Measurements from ENCODE around the gene CMTM5. TPM values are rescaled to one million over a fixed set of nuclear protein-coding genes. Genes with fewer than 3 reads are reported as not detected.

The CMTM5 gene
- polyA plus RNA-seq, 1 of the 3 experiments (the other 2 are of a cell fraction): 0.13 TPM

- Histone ChIP-seq H3K9ac (no peak overlapping the region), H3K27ac (ENCODE audit: low read depth in 2 of 2, low read length in 1 of 2) (no peak overlapping the region), H3K4me2 (no peak overlapping the region), H3K4me1 (ENCODE audit: control insufficient read depth in 1 of 2, insufficient read depth in 2 of 2, low read depth in 1 of 2, low read length in 1 of 2) (peaks cover 0 to 9% of the 10 kb centered on the region in 2 experiments; a peak in 1 of 4 replicates), H2AFZ (ENCODE audit: low read depth) (no peak overlapping the region), H3K79me2 (ENCODE audit: insufficient read depth) (no peaks in the 10 kb centered on the region), H3K9me2 (no peaks in the 10 kb centered on the region), H3K36me3 (replicated peaks in 1 of 2; ENCODE audit: control insufficient read depth in 1 of 2, insufficient read depth in 2 of 2, low read length in 1 of 2) (no peaks in the 10 kb centered on the region), H4K20me1 (ENCODE audit: insufficient read depth) (no peaks in the 10 kb centered on the region), H3K4me3 (ENCODE audit: low read depth in 2 of 2, low read length in 1 of 2) (no peak overlapping the region), H3K27me3 (ENCODE audit: insufficient read depth) (peaks cover 41% of the 10 kb centered on the region), H3K9me3 (no peaks in the 10 kb centered on the region), H3F3A (replicated peaks; ENCODE audit: insufficient read depth) (no peaks in the 10 kb centered on the region)
- CTCF ChIA-PET: no interaction called here
- no peak for DNase-seq
- POLR2A ChIA-PET: interaction anchor here (0.9 kb wide), 1 partner anchor 43 kb away, joined by 3 read pairs; no protein-coding TSS in a partner anchor
- TF ChIP-seq MXI1 (IDR thresholded peaks at IDR 0.05; ENCODE audit: low read depth, low read length): no peak
- TF ChIP-seq CHD2 (IDR thresholded peaks at IDR 0.05; ENCODE audit: low read length, partially characterized antibody): no peak
- no peak for TF ChIP-seq FOSL2 (IDR thresholded peaks at IDR 0.05; ENCODE audit: borderline replicate concordance, low read depth)
- no peak for TF ChIP-seq REST (IDR thresholded peaks at IDR 0.05; ENCODE audit: low read depth, low read length)
- no peak for TF ChIP-seq NFIC (IDR thresholded peaks at IDR 0.05; ENCODE audit: borderline replicate concordance)
- TF ChIP-seq PBX3 (IDR thresholded peaks at IDR 0.05): no peak
- no peak for TF ChIP-seq USF1 (IDR thresholded peaks at IDR 0.05; ENCODE audit: borderline replicate concordance, low read depth)
- no peak for TF ChIP-seq MEF2A (IDR thresholded peaks at IDR 0.05; ENCODE audit: borderline replicate concordance, low read depth)
- TF ChIP-seq GABPA (IDR thresholded peaks at IDR 0.05; ENCODE audit: low read depth): no peak
- no peak for TF ChIP-seq JUND (IDR thresholded peaks at IDR 0.05)
- TF ChIP-seq TCF12 (IDR thresholded peaks at IDR 0.05): no peak
- TF ChIP-seq ZBTB33 (IDR thresholded peaks at IDR 0.05; ENCODE audit: borderline replicate concordance, low read depth): no peak
- no peak for TF ChIP-seq NRF1 (IDR thresholded peaks at IDR 0.05; ENCODE audit: low read depth, low read length)
- no peak for TF ChIP-seq POLR2AphosphoS5 (IDR thresholded peaks at IDR 0.05; ENCODE audit: low read depth, low read length)
- TF ChIP-seq RXRA (IDR thresholded peaks at IDR 0.05; ENCODE audit: borderline replicate concordance, low read depth): no peak
- 8% methylated on average over 2 of the region's 2 CpGs for WGBS (ENCODE audit: low lambda C conversion rate)
These were observed 32.6 kb downstream of the CMTM5 start for GRCh38 chr14:23409475-23409874.
